ENCODE data around the gene TEPSIN. TPM values are rescaled to one million over a fixed set of nuclear protein-coding genes. Genes with fewer than 3 reads are reported as not detected.
"Not testable (repeated sequence)": the region's sequence is repeated elsewhere in the genome, so short reads cannot be mapped to it uniquely, and the experiment has no call there.

The TEPSIN gene
- total and polyA plus RNA-seq, 2 of the 8 experiments (the other 6 are each of a cell fraction or from before 2014, with no cell fraction given) = 22.9 to 28.0 TPM

- CTCF ChIA-PET (ENCODE audit: partially characterized antibody); H4K91ac ChIP-seq (replicated peaks; ENCODE audit: insufficient read length, low read length); H3K27me3 ChIP-seq (replicated peaks in 1 of 4; ENCODE audit: control insufficient read depth in 3 of 4, extremely low read depth in 1 of 4, insufficient read depth in 3 of 4, low read length in 3 of 4); H2BK15ac ChIP-seq (ENCODE audit: low read length); H2BK12ac ChIP-seq (ENCODE audit: low read depth, low read length); H3K4ac ChIP-seq (replicated peaks; ENCODE audit: insufficient read length, low read depth, low read length); H3K23ac ChIP-seq (ENCODE audit: insufficient read length); H3K27ac ChIP-seq (ENCODE audit: low read depth, low read length); H2BK20ac ChIP-seq (ENCODE audit: low read length); H3K18ac ChIP-seq (ENCODE audit: extremely low read depth, low read length); H3K4me3 ChIP-seq (ENCODE audit: extremely low read depth in 1 of 4, insufficient read depth in 2 of 4, low read depth in 3 of 4, low read length in 4 of 4); H2BK120ac ChIP-seq (replicated peaks; ENCODE audit: low read depth, low read length); H3K4me1 ChIP-seq (replicated peaks in 1 of 4; ENCODE audit: control insufficient read depth in 3 of 4, insufficient read depth in 4 of 4, low read length in 3 of 4); H2AK5ac ChIP-seq (ENCODE audit: low read depth, low read length); H2AFZ ChIP-seq (ENCODE audit: low read length); FAIRE-seq; H3K9ac ChIP-seq (replicated peaks in 1 of 4; ENCODE audit: extremely low read depth in 1 of 4, low read depth in 3 of 4, low read length in 3 of 4); POLR2A ChIA-PET (ENCODE audit: partially characterized antibody); H3K56ac ChIP-seq (replicated peaks; ENCODE audit: insufficient read length, low read depth, low read length); H3K9me3 ChIP-seq (ENCODE audit: insufficient read depth in 2 of 2, low read depth in 1 of 2, low read length in 1 of 2); H3K79me1 ChIP-seq (ENCODE audit: low read depth, low read length); H4K5ac ChIP-seq (ENCODE audit: insufficient read length, low read depth, low read length); H2BK5ac ChIP-seq (ENCODE audit: low read depth, low read length); H3K14ac ChIP-seq (ENCODE audit: insufficient read length); H3K4me2 ChIP-seq (ENCODE audit: insufficient read depth in 1 of 2, low read depth in 2 of 2, low read length in 2 of 2); DNase-seq (ENCODE audit: low read depth in 1 of 2, low spot score in 2 of 2); H3K79me2 ChIP-seq (ENCODE audit: control insufficient read depth in 1 of 2, insufficient read depth in 2 of 2, low read length in 2 of 2); H3K23me2 ChIP-seq (ENCODE audit: low read depth, low read length); H4K8ac ChIP-seq (ENCODE audit: extremely low read depth, insufficient read depth, low read length); H4K20me1 ChIP-seq (replicated peaks in 1 of 2; ENCODE audit: control insufficient read depth in 1 of 2, insufficient read depth in 2 of 2, low read length in 2 of 2): not testable (repeated sequence)
- WGBS, 2 experiments (ENCODE audit: extremely low coverage in 1 of 2, insufficient coverage in 1 of 2, insufficient read length in 1 of 2, insufficient replicate concordance in 2 of 2, low coverage in 1 of 2, low lambda C conversion rate in 2 of 2, missing lambda C conversion rate in 1 of 2) = 78% methylated on average over 2 of the region's 2 CpGs; no CpG with 5 or more reads in 1 of the 2 experiments
- H3K36me3 ChIP-seq (ENCODE audit: control insufficient read depth in 2 of 4, insufficient read depth in 4 of 4, low read length in 3 of 4) = peaks cover 0 to 16% (median 4%) of the 10 kb centered on the region in 4 experiments; a peak in 5 of 8 replicates
Observed at GRCh38 chr17:81227630-81228029, 11.2 kb downstream of the TEPSIN start.

All from H1 (cell line).